ENCODE data around the gene SMAD6. TPM values are rescaled to one million over a fixed set of nuclear protein-coding genes. Genes with fewer than 3 reads are reported as not detected.

The SMAD6 gene
- total and polyA plus RNA-seq, 2 experiments from 2014 or later: 1.6 to 15.7 TPM

DNA sequence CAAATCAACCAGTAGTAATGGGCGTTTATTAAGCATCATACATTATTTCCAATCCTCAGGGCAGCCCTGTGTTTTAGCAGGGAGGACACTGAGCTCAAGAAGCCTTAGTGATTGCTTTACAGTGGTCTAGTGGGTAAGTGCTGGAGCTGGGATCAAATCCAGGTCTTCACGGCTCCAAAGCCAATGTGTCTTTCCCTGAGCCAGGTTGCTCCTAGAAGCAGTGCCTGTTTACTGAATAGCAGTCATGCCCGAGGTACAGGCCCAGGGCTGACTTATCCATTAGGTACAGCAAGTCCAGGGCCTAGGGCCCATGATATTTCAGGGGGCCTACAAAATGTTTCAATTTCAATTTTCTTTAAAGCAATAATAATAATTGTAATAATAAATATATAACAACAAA is 9.6 kb upstream of the SMAD6 start:
- Histone ChIP-seq H3F3A (replicated peaks; ENCODE audit: low read depth) (no peaks in the 10 kb centered on the region), H3K4me1 (ENCODE audit: insufficient read depth) (no peaks in the 10 kb centered on the region), H3K79me2 (replicated peaks; ENCODE audit: insufficient read depth) (no peaks in the 10 kb centered on the region), H3K4me3 (no peak overlapping the region), H3K4me2 (no peak overlapping the region), H3K9me2 (ENCODE audit: insufficient read depth) (no peaks in the 10 kb centered on the region), H3K27me3 (ENCODE audit: insufficient read depth) (no peaks in the 10 kb centered on the region), H4K20me1 (replicated peaks; ENCODE audit: insufficient read depth) (no peaks in the 10 kb centered on the region), H3K27ac (ENCODE audit: low read depth) (no peak overlapping the region), H3K36me3 (ENCODE audit: insufficient read depth) (no peaks in the 10 kb centered on the region), H2AFZ (0 out of 2 replicates have a peak overlapping the region, but pooled peaks have one; percentile 56)
- H3K9me3 Mint-ChIP-seq: no peaks in the 10 kb centered on the region
- ATAC-seq (no peak), DNase-seq (ENCODE audit: low spot score) (no peak)
- no peaks in the 10 kb centered on the region for H3K4me1 Mint-ChIP-seq
- H3K4me3 Mint-ChIP-seq: no peak overlapping the region
- H3K27me3 Mint-ChIP-seq (ENCODE audit: insufficient read depth, low read depth, poor library complexity): peaks cover 6% of the 10 kb centered on the region
- no peak overlapping the region for H3K27ac Mint-ChIP-seq
- no peak for TF ChIP-seq NANOG (IDR thresholded peaks at IDR 0.05; ENCODE audit: borderline replicate concordance)
- TF ChIP-seq, protein P1, sequence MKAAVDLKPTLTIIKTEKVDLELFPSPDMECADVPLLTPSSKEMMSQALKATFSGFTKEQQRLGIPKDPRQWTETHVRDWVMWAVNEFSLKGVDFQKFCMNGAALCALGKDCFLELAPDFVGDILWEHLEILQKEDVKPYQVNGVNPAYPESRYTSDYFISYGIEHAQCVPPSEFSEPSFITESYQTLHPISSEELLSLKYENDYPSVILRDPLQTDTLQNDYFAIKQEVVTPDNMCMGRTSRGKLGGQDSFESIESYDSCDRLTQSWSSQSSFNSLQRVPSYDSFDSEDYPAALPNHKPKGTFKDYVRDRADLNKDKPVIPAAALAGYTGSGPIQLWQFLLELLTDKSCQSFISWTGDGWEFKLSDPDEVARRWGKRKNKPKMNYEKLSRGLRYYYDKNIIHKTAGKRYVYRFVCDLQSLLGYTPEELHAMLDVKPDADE (IDR thresholded peaks at IDR 0.05): no peak
- H3K36me3 Mint-ChIP-seq (ENCODE audit: low read depth): no peaks in the 10 kb centered on the region

DNA sequence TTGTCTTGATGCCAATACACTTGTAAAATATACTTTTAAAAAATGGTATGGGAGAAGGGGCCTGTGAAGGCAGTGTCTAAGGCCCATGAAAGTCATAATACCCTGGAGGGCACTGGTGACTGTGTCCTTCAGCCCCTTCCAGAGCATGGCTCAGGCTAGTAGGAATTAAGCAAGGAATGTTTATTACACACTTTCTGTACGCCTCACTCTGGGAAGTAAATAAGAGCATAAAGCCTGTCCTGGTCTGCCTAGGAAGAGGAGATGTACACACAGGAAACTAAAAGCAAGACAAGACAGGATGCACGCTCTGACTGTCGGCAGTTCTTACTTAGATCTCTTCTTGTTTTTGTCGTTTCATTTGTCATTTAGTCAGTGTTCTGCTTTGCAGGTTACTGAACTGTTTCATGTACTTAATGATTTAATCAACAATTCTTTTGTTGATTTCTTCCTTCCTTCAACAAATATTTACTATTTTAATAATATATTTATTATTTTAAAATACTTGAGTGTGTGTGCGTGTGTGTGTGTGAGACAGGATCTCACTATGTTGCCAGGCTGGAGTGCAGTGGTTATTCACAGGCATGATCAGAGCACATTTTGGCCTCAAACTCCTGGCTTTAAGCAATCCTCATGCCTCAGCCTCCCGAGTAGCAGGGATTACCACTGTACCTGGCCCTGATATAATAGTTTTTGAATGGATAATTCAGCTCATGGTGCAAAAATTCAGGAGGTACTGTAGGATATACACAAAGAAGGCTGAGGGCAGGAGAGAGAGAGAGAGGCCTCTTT is 9.0 kb upstream of the SMAD6 start:
- no peak overlapping the region for H3K4me2 ChIP-seq
- H3K4me1 Mint-ChIP-seq: peaks cover 3% of the 10 kb centered on the region; the same call in 2 of the 3 replicates
- no peaks in the 10 kb centered on the region for H3K79me2 ChIP-seq (replicated peaks; ENCODE audit: insufficient read depth)
- no peaks in the 10 kb centered on the region for H3K27me3 ChIP-seq (ENCODE audit: insufficient read depth)
- no peak overlapping the region for H3K4me3 ChIP-seq
- no peaks in the 10 kb centered on the region for H3K9me3 Mint-ChIP-seq
- H3K4me1 ChIP-seq (ENCODE audit: insufficient read depth): no peaks in the 10 kb centered on the region
- ATAC-seq (no peak), DNase-seq (ENCODE audit: low spot score) (no peak)
- peaks cover 6% of the 10 kb centered on the region for H3K27me3 Mint-ChIP-seq (ENCODE audit: insufficient read depth, low read depth, poor library complexity)
- no peaks in the 10 kb centered on the region for H4K20me1 ChIP-seq (replicated peaks; ENCODE audit: insufficient read depth)
- no peaks in the 10 kb centered on the region for H3K36me3 ChIP-seq (ENCODE audit: insufficient read depth)
- H2AFZ ChIP-seq: no peak overlapping the region
- no peak overlapping the region for H3K27ac Mint-ChIP-seq
- TF ChIP-seq STAT1 (IDR thresholded peaks at IDR 0.05; ENCODE audit: unreplicated experiment) (no peak), EZH2phosphoT487 (IDR thresholded peaks at IDR 0.05; ENCODE audit: unreplicated experiment) (no peak), CREB1 (CRISPR knock-in tag; IDR thresholded peaks at IDR 0.05; ENCODE audit: low read depth) (no peak)
- TF ChIP-seq, protein P2, sequence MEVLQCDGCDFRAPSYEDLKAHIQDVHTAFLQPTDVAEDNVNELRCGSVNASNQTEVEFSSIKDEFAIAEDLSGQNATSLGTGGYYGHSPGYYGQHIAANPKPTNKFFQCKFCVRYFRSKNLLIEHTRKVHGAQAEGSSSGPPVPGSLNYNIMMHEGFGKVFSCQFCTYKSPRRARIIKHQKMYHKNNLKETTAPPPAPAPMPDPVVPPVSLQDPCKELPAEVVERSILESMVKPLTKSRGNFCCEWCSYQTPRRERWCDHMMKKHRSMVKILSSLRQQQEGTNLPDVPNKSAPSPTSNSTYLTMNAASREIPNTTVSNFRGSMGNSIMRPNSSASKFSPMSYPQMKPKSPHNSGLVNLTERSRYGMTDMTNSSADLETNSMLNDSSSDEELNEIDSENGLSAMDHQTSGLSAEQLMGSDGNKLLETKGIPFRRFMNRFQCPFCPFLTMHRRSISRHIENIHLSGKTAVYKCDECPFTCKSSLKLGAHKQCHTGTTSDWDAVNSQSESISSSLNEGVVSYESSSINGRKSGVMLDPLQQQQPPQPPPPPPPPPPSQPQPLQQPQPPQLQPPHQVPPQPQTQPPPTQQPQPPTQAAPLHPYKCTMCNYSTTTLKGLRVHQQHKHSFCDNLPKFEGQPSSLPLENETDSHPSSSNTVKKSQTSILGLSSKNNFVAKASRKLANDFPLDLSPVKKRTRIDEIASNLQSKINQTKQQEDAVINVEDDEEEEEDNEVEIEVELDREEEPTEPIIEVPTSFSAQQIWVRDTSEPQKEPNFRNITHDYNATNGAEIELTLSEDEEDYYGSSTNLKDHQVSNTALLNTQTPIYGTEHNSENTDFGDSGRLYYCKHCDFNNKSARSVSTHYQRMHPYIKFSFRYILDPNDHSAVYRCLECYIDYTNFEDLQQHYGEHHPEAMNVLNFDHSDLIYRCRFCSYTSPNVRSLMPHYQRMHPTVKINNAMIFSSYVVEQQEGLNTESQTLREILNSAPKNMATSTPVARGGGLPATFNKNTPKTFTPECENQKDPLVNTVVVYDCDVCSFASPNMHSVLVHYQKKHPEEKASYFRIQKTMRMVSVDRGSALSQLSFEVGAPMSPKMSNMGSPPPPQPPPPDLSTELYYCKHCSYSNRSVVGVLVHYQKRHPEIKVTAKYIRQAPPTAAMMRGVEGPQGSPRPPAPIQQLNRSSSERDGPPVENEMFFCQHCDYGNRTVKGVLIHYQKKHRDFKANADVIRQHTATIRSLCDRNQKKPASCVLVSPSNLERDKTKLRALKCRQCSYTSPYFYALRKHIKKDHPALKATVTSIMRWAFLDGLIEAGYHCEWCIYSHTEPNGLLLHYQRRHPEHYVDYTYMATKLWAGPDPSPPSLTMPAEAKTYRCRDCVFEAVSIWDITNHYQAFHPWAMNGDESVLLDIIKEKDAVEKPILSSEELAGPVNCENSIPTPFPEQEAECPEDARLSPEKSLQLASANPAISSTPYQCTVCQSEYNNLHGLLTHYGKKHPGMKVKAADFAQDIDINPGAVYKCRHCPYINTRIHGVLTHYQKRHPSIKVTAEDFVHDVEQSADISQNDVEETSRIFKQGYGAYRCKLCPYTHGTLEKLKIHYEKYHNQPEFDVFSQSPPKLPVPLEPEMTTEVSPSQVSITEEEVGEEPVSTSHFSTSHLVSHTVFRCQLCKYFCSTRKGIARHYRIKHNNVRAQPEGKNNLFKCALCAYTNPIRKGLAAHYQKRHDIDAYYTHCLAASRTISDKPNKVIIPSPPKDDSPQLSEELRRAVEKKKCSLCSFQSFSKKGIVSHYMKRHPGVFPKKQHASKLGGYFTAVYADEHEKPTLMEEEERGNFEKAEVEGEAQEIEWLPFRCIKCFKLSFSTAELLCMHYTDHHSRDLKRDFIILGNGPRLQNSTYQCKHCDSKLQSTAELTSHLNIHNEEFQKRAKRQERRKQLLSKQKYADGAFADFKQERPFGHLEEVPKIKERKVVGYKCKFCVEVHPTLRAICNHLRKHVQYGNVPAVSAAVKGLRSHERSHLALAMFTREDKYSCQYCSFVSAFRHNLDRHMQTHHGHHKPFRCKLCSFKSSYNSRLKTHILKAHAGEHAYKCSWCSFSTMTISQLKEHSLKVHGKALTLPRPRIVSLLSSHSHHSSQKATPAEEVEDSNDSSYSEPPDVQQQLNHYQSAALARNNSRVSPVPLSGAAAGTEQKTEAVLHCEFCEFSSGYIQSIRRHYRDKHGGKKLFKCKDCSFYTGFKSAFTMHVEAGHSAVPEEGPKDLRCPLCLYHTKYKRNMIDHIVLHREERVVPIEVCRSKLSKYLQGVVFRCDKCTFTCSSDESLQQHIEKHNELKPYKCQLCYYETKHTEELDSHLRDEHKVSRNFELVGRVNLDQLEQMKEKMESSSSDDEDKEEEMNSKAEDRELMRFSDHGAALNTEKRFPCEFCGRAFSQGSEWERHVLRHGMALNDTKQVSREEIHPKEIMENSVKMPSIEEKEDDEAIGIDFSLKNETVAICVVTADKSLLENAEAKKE (CRISPR knock-in tag; IDR thresholded peaks at IDR 0.05): no peak
- TF ChIP-seq, protein P1 (IDR thresholded peaks at IDR 0.05): no peak
- H3F3A ChIP-seq (replicated peaks; ENCODE audit: low read depth): no peaks in the 10 kb centered on the region
- no peaks in the 10 kb centered on the region for H3K9me2 ChIP-seq (ENCODE audit: insufficient read depth)
- no peaks in the 10 kb centered on the region for H3K36me3 Mint-ChIP-seq (ENCODE audit: low read depth)
- no peak overlapping the region for H3K27ac ChIP-seq (ENCODE audit: low read depth)
- no peak overlapping the region for H3K4me3 Mint-ChIP-seq
